Measurements from ENCODE around the gene PRF1. TPM values are rescaled to one million over a fixed set of nuclear protein-coding genes. Genes with fewer than 3 reads are reported as not detected.

Gene PRF1
- total and polyA plus RNA-seq, 11 donors = 0.50 to 19.4 (median 1.0) TPM

DNA sequence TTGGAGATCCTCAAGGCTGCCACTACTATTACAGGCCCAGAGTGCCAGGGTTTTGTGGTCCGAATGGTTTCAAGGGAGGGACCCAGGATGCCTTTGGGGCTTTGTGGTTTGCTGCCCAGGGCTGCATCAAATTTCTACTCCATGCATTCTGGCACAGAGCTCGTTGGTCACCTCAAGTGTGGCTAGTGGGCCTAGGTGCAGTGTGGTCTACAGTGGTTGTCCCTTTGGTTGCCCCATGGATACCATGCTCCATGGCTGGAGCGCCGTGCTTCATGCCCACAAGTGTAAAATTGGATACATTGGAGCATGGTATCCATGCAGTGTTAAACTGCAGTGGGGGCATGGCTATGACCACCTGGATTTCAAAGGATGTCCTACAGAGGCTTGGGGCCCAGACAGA, 5.4 kb upstream of the PRF1 start:
- 96 to 100% (median 97%) methylated on average over 2 to 4 of the region's 4 CpGs for WGBS, 4 donors
- no peak for DNase-seq
- Histone ChIP-seq H3K27me3 (no peaks in the 10 kb centered on the region), H3K27ac (no peak overlapping the region), H3K4me1 (no peaks in the 10 kb centered on the region), H3K4me3 (no peak overlapping the region), H3K9me3 (no peaks in the 10 kb centered on the region), H3K36me3 (no peaks in the 10 kb centered on the region)
- ATAC-seq = no peak
- intact Hi-C loops (cut with DNase I) = no loop called here
- TF ChIP-seq POLR2A (IDR thresholded peaks at IDR 0.05) = no peak
- TF ChIP-seq, protein P1, sequence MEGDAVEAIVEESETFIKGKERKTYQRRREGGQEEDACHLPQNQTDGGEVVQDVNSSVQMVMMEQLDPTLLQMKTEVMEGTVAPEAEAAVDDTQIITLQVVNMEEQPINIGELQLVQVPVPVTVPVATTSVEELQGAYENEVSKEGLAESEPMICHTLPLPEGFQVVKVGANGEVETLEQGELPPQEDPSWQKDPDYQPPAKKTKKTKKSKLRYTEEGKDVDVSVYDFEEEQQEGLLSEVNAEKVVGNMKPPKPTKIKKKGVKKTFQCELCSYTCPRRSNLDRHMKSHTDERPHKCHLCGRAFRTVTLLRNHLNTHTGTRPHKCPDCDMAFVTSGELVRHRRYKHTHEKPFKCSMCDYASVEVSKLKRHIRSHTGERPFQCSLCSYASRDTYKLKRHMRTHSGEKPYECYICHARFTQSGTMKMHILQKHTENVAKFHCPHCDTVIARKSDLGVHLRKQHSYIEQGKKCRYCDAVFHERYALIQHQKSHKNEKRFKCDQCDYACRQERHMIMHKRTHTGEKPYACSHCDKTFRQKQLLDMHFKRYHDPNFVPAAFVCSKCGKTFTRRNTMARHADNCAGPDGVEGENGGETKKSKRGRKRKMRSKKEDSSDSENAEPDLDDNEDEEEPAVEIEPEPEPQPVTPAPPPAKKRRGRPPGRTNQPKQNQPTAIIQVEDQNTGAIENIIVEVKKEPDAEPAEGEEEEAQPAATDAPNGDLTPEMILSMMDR (IDR thresholded peaks at IDR 0.05) = no peak

DNA sequence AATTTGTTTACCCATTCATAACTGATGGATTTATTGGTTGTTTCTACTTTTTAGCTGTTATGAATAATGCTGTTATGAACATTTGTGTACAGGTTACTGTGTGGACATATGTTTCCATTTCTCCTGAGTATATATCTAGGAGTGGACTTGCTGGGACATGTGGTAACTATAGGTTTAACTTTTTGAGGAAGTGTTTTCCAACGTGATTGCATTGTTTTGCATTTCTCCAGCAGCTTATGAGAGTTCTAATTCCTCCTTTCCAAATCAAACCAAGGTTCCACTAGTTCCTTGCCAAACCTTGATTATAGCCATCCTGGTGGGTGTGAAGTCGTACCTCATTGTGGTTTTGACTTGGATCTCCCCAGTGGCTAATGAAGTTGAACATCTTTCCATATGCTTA, 2.6 kb upstream of the PRF1 start:
- ATAC-seq (no peak), DNase-seq (no peak)
- H3K9me3 ChIP-seq = no peaks in the 10 kb centered on the region
- no peaks in the 10 kb centered on the region for H3K4me1 ChIP-seq
- H3K27ac ChIP-seq = no peak overlapping the region
- WGBS, 4 donors = 74 to 86% (median 75%) methylated on average over 2 of the region's 2 CpGs
- intact Hi-C loops (cut with DNase I) = no loop called here
- H3K27me3 ChIP-seq = no peaks in the 10 kb centered on the region
- no peaks in the 10 kb centered on the region for H3K36me3 ChIP-seq
- no peak for TF ChIP-seq POLR2A (IDR thresholded peaks at IDR 0.05)
- TF ChIP-seq, protein P1 (IDR thresholded peaks at IDR 0.05) = no peak
- H3K4me3 ChIP-seq = no peak overlapping the region

DNA sequence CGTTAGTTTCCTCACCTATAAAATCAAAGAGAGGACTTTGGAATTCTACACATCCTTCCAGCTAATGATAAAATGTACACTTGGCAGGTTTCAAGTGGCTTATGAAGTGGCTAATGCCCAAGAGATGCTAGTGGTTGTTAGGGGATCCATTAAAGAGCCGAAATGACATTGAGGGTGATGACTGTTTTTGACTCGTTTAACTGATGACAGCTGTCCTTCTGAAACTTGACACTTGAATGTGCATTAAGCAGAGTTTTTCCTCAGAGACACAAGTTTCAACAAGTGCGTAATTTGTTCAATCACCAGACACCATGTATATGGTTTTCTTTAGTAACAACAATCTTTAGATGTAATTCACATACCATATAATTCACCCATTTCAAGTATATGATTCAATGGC, 1.6 kb upstream of the PRF1 start:
- Histone ChIP-seq H3K4me3 (no peak overlapping the region), H3K4me1 (no peaks in the 10 kb centered on the region), H3K27me3 (no peaks in the 10 kb centered on the region), H3K36me3 (no peaks in the 10 kb centered on the region), H3K27ac (peak overlapping the region in 1 of 12 donors; percentile 67), H3K9me3 (no peaks in the 10 kb centered on the region)
- intact Hi-C loops (cut with DNase I) = no loop called here
- 82 to 89% (median 86%) methylated on average over 4 of the region's 4 CpGs for WGBS, 4 donors
- no peak for TF ChIP-seq POLR2A (IDR thresholded peaks at IDR 0.05)
- TF ChIP-seq, protein P1 (IDR thresholded peaks at IDR 0.05) = no peak
- DNase-seq (no peak), ATAC-seq (no peak)

DNA sequence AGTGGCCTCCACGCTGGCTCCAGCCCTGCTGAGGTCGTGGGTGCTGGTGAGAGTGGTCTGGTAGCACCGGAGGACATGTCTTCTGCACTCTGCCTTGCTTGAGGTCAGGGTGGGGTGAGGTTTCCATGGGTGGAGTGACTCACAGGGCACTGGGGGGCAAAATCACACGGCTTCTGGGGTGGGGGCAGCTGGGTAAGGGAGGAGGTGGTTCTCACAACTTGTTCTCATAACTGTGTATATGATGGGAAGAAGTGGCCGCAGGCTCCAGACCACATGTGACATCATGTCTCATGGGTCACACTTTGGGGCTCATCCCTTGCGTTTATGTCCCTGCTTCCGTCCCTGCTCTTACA, 884 bp upstream of the PRF1 start:
- peak in 2 of 4 donors; percentile 15 to 46 for ATAC-seq
- Histone ChIP-seq H3K4me1 (no peaks in the 10 kb centered on the region), H3K36me3 (no peaks in the 10 kb centered on the region), H3K27ac (peak overlapping the region in 1 of 12 donors; percentile 67), H3K9me3 (no peaks in the 10 kb centered on the region), H3K4me3 (peak overlapping the region in 1 of 12 donors; percentile 56), H3K27me3 (no peaks in the 10 kb centered on the region)
- WGBS, 4 donors = 84 to 90% (median 87%) methylated on average over 7 of the region's 7 CpGs
- intact Hi-C loops (cut with DNase I) = no loop called here
- DNase-seq = no peak
- no peak for TF ChIP-seq POLR2A (IDR thresholded peaks at IDR 0.05)
- TF ChIP-seq, protein P1 (IDR thresholded peaks at IDR 0.05) = no peak
